AG09309 (cell line): ENCODE results near the gene UBQLN3.

ENCODE experiments used
- DNase-seq: peaks from one replicate; pipeline ENCODE4 v3.0.0-alpha.2; 2010; ENCODE audit warnings: low read depth
- H3K4me3 ChIP-seq: 2 replicates; pipeline ENCODE4 v1.5.1; 2011; ENCODE audit warnings: mild to moderate bottlenecking, low read depth, low read length, moderate library complexity; ENCODE audit not compliant: control insufficient read depth
- CTCF ChIP-seq: IDR thresholded peaks from 2 replicates; pipeline ENCODE4 v1.5.1; 2011; ENCODE audit warnings: mild to moderate bottlenecking, low read depth, low read length, inconsistent platforms; ENCODE audit not compliant: insufficient read depth, control insufficient read depth; ENCODE audit errors: missing control alignments

The UBQLN3 gene

GRCh38 chr11:5547982-5548381, 38.2 kb upstream of the UBQLN3 start:
- no peak overlapping the region for H3K4me3 ChIP-seq
- no peak for TF ChIP-seq CTCF
- no peak for DNase-seq

GRCh38 chr11:5546457-5546856, 36.7 kb upstream of the UBQLN3 start:
- no peak overlapping the region for H3K4me3 ChIP-seq
- DNase-seq = no peak
- no peak for TF ChIP-seq CTCF

- TF ChIP-seq CTCF = no peak
- DNase-seq = no peak
- H3K4me3 ChIP-seq = no peak overlapping the region
Measured at GRCh38 chr11:5541427-5541826, 31.7 kb upstream of the UBQLN3 start.

- H3K4me3 ChIP-seq = no peak overlapping the region
- TF ChIP-seq CTCF = no peak
- no peak for DNase-seq
Measured at GRCh38 chr11:5536482-5536881, 26.7 kb upstream of the UBQLN3 start.

GRCh38 chr11:5534046-5534445, 24.3 kb upstream of the UBQLN3 start:
- no peak for TF ChIP-seq CTCF
- no peak overlapping the region for H3K4me3 ChIP-seq
- no peak for DNase-seq

GRCh38 chr11:5531053-5531831, 21.5 kb upstream of the UBQLN3 start:
- no peak overlapping the region for H3K4me3 ChIP-seq
- DNase-seq = no peak
- TF ChIP-seq CTCF = no peak
